Measurements from ENCODE around the gene LCN15.
"Not testable (repeated sequence)": the region's sequence is repeated elsewhere in the genome, so short reads cannot be mapped to it uniquely, and the experiment has no call there.

The LCN15 gene

DNA sequence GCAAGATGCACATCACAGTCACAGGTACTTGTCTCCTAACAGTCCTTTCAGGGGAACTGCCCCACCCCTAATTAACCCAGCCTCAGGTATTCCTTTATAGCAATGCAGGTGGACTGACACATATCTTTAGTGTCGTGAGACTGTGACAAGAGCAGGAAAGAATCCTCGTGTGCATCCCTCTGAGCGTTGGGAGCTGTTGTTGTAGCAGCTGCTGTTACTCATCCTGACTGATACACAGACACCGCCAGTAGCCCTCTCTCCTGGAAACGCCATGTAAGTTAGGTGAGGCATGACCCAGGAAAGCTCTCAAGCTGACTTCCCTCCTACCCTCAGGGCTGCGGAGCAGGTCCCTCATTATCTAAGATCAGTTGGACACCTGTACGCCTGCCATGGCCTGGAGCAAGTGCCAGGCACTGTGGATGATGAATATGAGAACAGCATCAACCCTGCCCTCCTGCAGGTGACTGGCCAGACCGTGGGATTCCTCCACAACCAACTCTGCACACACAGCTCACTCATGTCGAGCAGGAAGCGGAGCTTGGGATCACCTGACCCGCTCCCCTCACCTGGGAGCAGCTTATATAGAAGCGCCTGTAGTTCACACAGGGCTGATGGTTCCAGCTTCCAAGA is 10.2 kb upstream of the LCN15 start:
- Histone ChIP-seq H3K9me3 (peaks cover 5% of the 10 kb centered on the region; the same call in 1 of the 2 replicates), H3K27me3 (no peaks in the 10 kb centered on the region), H3K4me3 (ENCODE audit: low read depth, low read length) (no peak overlapping the region), H3K4me1 (no peaks in the 10 kb centered on the region), H3K36me3 (no peaks in the 10 kb centered on the region)
- DNase-seq: no peak
- TF ChIP-seq, protein P1, sequence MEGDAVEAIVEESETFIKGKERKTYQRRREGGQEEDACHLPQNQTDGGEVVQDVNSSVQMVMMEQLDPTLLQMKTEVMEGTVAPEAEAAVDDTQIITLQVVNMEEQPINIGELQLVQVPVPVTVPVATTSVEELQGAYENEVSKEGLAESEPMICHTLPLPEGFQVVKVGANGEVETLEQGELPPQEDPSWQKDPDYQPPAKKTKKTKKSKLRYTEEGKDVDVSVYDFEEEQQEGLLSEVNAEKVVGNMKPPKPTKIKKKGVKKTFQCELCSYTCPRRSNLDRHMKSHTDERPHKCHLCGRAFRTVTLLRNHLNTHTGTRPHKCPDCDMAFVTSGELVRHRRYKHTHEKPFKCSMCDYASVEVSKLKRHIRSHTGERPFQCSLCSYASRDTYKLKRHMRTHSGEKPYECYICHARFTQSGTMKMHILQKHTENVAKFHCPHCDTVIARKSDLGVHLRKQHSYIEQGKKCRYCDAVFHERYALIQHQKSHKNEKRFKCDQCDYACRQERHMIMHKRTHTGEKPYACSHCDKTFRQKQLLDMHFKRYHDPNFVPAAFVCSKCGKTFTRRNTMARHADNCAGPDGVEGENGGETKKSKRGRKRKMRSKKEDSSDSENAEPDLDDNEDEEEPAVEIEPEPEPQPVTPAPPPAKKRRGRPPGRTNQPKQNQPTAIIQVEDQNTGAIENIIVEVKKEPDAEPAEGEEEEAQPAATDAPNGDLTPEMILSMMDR (IDR thresholded peaks at IDR 0.05; ENCODE audit: low read depth, low read length): no peak

DNA sequence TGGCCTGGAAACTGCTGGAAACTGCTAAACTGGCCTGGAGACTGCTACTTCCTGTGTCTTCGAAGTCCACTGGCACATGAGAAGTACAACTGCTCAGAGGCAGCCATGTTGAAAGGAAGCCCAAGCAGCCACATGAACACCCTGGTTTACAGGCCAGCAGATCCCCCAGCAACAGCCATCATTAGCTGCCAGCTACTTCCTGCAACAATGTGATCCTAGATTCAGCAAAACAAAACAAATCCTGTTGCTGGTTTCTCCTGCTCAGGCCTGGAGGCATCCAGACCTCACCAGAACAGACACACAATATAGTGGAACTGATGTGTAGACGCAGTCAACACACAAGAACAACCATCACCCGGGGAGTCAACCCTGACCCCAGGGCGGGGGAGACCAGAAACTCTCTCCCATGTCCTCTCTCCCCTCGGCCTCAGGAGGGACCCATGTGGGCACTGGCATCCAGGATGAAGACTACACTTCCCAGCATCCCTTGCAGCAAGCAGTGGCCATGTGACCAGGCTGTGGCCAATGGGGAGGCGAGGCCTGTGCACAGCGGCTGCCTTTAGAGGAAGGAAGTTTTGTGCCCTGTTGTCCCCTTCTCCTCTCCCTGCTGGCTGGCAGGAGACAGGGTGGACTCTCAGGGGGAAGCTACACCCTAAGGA is 9.2 kb upstream of the LCN15 start:
- H3K4me1 ChIP-seq: no peaks in the 10 kb centered on the region
- no peaks in the 10 kb centered on the region for H3K27me3 ChIP-seq
- TF ChIP-seq, protein P1 (IDR thresholded peaks at IDR 0.05; ENCODE audit: low read depth, low read length): peak; percentile 4; the same call in 1 of the 2 replicates
- no peaks in the 10 kb centered on the region for H3K36me3 ChIP-seq
- H3K4me3 ChIP-seq (ENCODE audit: low read depth, low read length): no peak overlapping the region
- H3K9me3 ChIP-seq: peaks cover 5% of the 10 kb centered on the region; the same call in 1 of the 2 replicates
- peak; percentile 84 for DNase-seq

DNA sequence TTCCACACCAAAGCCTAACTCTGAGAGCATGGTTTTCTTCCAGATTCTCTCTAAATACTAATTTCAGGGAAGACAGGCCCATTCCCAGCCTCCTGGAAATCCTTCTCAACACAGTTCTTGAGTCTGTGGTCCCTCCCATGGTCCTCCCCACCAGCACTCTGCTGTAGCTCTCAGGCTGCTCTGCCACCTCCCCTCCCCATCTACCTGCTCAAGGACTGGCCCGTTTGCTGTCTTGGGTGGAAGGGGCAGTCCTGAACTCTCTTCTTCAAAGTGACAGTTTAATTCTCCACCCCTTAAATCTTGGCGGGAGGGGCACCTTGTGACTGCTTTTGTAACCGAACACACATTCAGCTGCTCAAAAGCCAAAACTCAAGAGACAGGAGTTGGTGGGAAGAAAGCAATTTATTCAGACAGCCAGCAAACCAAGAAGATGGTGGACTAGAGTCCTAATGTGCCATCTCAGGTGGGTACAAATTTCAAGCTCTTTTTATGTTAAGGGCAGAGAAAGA is 7.6 kb upstream of the LCN15 start:
- no peak for DNase-seq
- H3K36me3 ChIP-seq: no peaks in the 10 kb centered on the region
- H3K4me1 ChIP-seq: no peaks in the 10 kb centered on the region
- H3K9me3 ChIP-seq: peaks cover 5% of the 10 kb centered on the region; the same call in 1 of the 2 replicates
- TF ChIP-seq, protein P1 (IDR thresholded peaks at IDR 0.05; ENCODE audit: low read depth, low read length): no peak
- no peak overlapping the region for H3K4me3 ChIP-seq (ENCODE audit: low read depth, low read length)
- no peaks in the 10 kb centered on the region for H3K27me3 ChIP-seq

DNA sequence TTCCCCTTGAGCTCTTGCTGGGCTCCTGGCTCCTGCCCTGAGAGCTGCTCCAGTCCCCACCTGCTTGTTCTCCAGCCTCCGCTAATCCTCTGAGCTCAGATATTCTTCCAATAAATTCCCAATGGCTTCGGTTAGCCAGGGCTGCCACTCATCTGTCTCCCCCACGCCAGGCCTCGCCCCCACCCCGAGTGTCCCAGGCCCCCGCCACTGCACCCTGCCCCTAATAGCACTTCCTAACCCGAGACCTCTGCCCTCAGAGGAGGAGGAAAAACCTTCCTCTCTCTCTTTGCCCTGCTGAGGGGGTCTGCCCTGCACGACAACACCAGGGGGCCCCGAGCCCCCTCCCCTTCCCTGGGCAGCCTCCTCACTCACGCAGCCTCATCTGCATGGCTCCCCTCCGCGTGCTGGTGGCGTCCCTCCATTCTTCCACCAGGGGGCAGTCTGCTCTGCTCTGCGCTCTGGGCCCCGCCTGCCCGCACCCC is 5.4 kb upstream of the LCN15 start:
- no peaks in the 10 kb centered on the region for H3K4me1 ChIP-seq
- peak; percentile 70 for DNase-seq
- H3K27me3 ChIP-seq: no peaks in the 10 kb centered on the region
- TF ChIP-seq, protein P1 (IDR thresholded peaks at IDR 0.05; ENCODE audit: low read depth, low read length): peak; percentile 66
- H3K36me3 ChIP-seq: no peaks in the 10 kb centered on the region
- H3K9me3 ChIP-seq: peaks cover 5% of the 10 kb centered on the region; the same call in 1 of the 2 replicates
- H3K4me3 ChIP-seq (ENCODE audit: low read depth, low read length): peak overlapping the region; percentile 37

DNA sequence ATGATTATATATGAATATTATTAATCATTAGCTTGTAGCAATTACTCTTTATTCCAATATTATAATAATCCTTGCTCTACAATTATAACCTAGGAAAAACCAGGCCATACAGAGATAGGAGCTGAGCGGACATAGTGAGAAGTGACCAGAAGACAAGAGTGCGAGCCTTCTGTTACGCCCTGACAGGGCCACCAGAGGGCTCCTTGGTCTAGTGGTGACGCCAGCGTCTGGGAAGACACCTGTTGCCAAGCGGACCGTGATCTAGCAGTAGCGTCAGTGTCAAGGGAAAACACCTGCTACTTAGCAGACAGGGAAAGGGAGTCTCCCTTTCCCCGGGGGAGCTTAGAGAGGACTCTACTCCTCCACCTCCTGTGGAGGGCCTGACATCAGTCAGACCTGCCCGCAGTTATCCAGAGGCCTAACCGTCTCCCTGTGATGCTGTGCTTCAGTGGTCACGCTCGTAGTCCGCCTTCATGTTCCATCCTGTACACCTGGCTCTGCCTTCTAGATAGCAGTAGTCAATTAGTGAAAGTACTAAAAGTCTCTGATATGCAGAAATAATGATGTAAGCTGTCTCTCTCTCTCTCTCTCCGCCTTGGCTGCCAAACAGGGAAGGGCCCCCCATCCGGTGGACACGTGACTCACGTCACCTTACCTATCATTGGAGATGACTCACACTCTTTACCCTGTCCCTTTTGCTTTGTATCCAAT is 2.2 kb upstream of the LCN15 start:
- not testable (repeated sequence) for H3K9me3 ChIP-seq; H3K4me3 ChIP-seq (ENCODE audit: low read depth, low read length); H3K36me3 ChIP-seq; H3K27me3 ChIP-seq; H3K4me1 ChIP-seq
- DNase-seq: peak; percentile 72
- TF ChIP-seq, protein P1 (IDR thresholded peaks at IDR 0.05; ENCODE audit: low read depth, low read length): peak; percentile 41

DNA sequence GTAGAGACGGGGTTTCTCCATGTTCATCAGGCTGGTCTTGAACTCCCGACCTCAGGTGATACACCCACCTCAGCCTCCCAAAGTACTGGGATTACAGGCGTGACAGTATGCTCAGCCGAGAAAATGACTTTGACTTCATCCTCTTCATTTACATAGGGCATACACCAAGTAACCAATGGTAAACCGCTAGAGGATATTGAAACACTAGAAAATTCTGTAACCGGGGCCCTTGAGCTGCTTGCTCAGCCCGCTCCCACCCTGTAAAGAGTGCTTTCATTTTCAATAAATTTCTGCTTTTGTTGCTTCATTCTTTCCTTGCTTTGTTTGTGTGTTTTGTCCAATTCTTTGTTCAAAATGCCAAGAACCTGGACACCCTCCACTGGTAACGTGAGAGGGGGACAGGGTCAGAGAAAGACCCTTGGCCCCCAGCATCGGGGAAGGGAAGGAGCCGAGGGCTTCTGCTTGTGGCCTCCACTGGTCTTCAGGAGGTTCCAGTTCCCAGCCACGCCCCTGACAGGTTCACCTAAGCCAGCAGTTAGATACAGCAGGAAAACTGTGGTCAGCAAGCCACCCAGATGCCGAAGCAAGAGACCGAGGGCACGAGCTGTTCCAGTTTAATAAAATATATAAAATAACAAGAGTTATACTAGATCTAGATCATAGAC is 1.6 kb upstream of the LCN15 start:
- H3K4me1 ChIP-seq, H3K9me3 ChIP-seq, H3K27me3 ChIP-seq: not testable (repeated sequence)

More for the DNA sequence above, 1.6 kb upstream of the LCN15 start:
- not testable (repeated sequence) for H3K36me3 ChIP-seq; DNase-seq; H3K4me3 ChIP-seq (ENCODE audit: low read depth, low read length)

Data from BE2C (cell line).